ENCODE data around the gene ZNF22.
"Not testable (repeated sequence)": the region's sequence is repeated elsewhere in the genome, so short reads cannot be mapped to it uniquely, and the experiment has no call there.

ZNF22 gene

DNA sequence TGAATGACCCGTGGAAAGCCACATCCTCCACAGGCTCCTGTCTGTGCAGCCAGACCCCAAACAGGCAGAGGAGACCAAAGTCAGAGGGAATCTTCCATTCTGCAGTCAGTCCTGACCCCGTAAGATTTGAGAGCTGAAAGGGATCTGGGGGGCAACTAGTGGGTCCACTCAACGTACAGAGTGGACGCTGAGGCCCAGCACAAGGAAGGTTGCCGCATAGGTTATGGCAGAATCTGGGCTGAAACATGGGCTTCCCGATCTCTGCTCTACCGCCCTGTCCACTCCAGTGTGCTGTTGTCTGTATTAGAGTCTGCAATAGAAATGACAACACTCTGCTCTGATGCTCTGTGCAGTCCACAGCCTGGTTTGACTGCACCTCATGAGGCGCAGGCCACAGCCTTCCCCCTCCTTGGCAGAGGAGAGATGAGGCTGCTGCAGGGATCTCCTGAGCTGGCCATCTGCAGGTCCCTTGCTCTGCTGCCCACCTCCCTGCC, 7.9 kb upstream of the ZNF22 start:
- DNase-seq, result no peak

DNA sequence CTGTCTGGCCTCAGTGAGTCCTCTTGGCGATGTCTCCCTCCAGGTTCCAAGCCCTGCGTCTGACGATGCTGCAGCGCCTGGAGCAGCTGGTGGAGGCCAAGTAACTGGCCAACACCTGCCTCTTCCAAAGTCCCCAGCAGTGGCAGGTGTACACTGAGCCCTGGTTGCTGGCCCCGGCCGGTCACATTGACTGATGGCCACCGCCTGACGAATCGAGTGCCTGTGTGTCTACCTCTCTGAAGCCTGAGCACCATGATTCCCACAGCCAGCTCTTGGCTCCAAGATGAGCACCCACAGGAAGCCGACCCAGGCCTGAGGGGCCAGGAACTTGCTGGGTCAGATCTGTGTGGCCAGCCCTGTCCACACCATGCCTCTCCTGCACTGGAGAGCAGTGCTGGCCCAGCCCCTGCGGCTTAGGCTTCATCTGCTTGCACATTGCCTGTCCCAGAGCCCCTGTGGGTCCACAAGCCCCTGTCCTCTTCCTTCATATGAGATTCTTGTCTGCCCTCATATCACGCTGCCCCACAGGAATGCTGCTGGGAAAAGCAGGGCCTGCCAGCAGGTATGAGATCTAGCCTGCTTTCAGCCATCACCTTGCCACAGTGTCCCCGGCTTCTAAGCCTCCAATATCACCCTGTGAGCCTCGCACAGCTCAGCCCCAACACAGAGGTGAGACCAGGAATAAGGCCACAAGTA, 7.3 kb upstream of the ZNF22 start:
- DNase-seq, result no peak

DNA sequence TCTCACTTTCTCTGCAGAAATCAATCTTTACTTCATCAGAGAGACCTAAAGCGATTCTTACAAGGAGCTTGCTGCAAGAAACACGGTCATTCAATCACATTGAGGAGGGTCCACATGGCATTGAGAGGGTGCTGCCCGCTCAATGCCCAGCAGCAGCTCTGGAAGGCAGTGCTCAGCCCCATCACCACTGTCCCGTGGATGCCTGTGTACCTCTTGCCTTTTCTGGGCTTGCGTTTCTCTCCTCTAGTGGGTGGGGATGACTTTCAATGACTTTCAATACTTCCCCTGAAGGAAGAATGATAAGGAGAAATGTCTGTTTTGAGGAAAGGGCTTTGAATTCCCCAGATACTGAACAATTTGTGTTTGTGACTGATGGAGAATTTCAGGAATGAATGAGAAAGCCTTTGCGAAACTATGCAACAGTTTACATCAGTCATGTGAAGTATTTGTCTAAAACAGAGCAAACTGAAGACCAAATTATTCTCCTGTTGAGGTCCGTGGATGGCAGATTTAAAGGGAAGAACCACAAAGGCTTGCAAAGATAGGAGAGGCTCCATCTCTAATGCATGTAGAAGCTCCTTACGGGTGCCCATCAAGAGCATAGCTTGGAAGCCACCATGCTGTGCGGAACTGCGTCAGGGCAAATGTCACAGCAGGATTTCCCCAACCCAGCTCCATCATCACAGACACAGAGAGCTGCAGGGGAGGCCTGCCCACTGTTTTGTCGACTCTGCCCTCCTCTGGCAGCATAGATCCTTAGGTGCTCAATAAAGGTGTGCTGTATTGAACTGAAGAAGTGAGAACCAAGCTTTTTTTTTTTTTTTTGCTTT, 6.6 kb upstream of the ZNF22 start:
- no peak for DNase-seq

DNA sequence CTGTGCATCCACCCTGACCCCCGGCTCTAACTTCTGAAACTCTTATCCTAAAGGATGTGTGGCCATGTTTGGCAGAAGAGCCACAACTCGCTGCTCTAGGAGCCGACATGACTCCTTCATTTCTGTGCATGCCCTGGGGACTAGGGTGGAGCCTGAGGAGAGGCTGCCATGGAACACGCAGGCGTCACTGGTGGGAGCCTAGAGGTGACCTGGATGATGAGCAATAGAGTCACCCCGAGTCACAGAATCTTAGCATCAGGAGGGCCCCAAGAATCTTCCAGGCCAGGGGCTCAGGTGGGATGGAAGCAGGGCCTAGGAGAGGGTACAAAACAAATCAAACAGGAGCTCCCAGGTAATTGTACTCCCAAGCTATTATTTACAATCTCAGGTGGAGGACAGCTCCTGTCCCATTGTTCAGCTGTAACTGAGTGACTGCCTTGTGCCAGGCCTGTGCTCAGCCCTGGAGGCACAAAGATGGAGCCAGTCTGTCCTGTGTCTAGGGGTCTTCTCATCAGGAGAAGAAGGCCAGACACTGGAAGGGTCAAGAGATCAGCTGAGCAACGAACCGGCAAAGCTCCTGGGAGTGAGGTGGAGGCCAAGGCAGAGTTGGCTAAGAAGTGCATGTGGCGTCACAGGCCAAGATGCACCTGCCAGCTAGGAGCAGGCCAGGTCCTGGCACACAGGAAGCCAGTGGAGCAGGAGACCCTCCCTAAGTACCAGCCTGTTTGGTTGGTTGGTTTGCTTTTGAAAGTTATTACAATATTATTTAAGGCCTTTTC, 5.8 kb upstream of the ZNF22 start:
- DNase-seq, result no peak

DNA sequence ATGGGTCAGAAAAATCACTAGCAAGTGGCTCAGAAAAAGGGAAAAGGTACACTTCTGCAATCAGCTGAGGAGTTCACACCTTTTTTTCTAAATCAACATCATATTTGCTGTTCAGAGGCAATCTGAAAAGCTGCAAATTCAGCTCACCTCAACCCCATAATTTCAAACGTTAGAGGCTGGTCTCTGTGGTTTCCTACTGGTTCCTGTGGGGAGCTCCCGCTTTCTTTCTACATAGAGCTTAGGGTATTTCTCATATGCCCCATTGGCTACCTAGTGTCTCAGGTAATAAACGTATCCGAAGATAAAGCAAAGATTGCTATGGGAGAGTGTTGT, 5.2 kb upstream of the ZNF22 start:
- no peak for DNase-seq

DNA sequence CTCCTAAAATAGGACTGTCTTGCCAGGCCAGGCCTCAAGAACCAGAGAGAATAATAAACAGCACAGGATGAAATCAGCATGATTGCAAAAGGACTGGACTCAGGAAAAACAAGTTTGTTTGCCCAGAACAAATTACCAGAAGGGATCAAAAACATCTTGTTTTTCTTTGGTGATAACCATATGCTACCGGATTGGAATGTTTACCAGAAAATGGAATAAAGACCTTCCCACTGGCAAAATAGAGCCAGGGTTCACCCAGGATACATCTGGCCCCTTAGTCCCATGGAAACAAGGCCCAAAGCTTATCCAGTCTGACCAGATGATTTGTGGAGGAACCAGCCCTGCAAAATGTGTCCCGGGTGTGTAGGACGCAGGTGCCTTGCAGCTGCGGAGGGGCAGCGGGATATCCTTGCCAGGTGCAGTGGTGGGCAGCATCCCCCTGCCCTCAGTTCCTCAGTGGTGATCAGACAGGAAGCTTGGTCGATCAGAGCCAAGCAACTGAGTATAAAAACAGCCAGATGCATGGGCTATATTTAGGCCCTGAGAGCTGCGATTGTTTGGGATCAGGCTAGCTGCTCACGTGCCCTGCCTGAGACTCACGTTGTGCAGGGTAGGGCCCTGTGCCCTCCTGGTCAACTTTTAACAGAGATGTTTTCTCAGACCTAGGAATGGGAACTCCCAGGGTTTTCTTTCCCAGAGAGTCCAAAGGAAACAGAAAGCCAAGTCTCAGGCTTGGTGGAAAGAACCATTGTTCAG, 4.6 kb upstream of the ZNF22 start:
- DNase-seq, result no peak

DNA sequence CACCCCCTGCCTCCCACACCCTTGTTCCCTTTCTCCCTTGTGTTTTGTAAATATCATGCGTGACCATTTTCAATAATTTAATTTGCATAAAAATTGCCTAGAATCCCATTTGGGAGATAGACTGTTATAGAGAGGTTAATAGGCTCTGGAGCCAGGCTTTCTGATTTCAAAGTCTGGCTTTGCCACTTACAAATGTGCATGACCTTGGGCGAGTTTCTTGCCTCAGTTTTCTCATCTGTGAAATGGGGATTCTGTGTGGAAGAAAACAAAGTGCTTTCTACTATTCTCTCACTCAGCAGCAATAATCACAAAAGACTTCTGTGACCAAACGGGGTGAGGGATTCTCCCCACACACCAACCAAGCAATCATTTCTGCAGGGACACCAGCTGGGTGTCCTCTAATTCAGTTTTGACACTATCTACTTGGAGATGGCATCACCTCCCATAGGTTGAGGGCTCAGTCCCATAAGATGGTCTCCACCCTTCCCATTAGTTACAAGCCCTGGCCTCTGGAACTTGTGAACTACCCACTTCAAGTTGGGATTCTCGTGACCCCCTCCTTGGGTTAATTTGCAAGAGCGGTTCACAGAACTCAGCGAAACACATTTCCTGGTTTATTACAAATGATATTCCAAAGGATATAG, 3.5 kb upstream of the ZNF22 start:
- DNase-seq, result no peak

DNA sequence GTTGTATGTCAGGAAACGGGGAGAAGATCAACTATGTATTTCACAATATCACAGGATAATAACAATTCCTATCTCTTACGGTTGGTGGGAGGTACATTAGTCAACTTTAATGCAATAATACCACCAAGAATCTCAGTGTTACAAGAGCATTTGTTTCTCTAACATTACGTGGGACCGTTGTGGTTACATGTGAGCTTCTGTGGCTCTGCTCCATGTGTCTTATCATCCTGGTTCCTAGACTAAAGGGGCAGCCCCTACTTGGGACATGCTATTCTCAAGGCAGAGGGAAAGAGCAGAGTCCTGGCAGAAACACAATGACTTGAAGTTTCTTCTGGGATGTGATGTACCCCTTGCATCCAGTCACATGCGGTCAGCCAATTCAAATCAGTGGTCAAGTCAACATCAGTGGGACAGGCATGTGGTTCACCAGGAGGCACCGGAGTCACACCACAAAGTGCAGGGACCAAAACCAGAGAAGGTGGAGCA, 2.5 kb upstream of the ZNF22 start:
- no peak for DNase-seq

DNA sequence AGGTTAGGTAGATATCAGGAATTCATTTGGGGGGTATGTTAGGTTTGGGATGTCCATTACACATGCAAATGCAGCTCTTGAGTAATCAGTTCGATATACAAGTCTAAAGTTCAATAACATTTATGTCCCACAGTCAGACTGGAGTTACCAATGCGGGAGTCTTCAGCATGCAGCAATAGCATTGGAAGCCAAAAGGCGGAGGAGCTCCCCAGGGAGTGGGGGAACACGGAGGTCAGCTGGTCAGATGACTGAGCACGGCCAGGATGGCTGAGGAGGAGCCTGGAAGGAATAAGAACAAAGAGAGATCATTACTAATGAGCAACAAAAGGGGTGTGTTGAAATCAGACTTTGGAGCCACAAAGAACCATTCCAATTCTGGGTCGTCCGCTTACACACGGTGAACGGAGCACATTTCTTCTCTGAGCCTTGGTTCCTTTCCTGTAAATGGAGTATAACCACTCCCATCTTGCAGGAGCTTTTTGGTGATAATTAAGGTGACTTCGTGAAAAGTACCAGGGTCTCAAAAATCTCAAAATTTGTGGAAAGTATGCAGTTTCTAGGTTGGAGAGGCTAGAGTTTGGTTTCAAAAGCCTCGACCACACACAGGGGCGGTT, 478 bp upstream of the ZNF22 start:
- DNase-seq, result no peak

DNA sequence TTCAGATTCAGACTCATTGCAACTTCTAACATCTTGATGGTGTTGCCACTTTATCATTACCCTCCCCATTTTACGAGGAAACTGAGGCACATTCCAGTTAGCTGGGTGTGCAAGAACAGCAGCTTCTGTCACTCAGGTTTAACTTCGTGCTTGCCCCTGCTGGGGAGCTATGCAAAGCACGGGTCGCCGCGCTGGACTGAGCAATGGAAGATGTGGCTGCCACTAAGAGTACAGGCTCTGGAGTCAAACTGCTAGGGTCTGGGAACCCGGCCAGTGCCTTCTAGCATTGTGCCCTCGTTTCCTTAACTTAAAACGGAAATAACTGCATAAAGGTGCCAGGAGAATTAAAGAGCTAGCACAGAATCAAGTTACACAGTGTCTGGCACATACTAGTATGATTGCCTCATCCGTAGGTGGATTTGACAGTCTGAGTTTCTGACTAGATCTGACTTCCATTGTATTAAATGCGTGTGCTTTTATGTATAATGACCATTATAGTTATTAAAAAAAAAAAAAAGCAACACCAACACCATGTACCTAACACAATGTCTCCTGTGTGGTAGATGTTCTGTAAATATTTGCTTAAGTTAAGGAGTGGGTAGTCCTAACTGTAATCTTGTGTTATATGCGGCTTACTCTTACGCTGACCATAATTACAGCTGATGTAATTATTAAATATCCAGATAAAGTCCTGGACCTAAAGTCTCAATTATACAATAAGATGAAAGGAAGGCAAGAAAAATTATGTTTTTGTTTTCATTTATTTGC, 842 bp downstream of the ZNF22 start:
- peak; percentile 34 to 35 for DNase-seq

DNA sequence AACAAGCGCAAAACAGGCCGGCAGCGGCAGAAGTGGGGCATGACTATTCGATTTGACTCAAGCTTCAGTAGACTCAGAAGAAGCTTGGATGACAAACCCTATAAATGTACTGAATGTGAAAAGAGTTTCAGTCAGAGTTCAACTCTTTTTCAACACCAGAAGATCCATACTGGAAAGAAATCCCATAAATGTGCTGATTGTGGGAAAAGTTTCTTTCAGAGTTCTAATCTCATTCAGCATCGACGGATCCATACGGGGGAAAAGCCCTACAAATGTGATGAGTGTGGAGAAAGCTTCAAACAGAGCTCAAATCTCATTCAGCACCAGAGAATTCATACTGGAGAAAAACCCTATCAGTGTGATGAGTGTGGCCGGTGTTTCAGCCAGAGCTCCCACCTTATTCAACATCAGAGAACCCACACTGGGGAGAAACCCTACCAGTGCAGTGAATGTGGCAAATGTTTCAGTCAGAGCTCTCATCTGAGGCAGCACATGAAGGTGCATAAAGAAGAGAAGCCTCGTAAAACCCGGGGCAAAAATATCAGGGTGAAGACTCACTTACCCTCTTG, 2.8 kb downstream of the ZNF22 start:
- no peak for DNase-seq

DNA sequence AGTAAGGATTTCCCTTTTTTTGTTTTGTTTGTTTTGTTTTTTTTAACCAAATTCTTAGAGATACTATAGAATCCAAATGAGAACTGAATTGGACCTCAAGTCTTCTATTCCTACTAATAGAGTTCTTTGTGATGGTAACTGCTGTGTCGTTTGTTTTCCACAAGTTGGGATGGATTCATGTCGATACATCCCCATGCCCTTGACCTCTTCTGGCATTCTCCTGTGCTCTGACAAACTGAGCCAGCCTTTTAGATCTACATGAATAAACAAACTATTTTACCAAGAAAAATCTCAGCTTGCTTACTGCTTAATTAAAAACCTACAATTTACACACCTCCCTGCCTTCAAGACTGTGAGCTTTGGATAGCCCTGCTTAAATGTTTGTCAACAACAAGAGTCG, 3.9 kb downstream of the ZNF22 start:
- DNase-seq, result no peak

DNA sequence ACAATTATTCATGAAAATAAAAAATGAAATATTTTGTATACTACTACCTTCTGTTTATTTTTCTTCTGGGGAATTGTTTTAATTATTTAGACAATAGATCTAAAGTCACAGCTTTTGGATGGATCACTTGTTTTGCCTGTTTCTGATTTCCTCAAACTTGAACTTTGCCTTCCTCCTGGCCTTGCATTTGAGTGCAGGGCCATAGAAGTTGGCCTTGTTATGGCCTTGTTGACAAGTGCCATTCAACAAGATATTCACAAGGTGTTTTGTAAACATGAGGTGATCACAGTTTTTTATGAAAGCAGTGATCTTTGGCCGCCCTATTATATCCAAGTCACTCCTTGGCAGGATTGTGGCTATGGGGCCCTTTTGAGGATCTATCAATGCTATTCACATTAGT, 4.6 kb downstream of the ZNF22 start:
- no peak for DNase-seq

DNA sequence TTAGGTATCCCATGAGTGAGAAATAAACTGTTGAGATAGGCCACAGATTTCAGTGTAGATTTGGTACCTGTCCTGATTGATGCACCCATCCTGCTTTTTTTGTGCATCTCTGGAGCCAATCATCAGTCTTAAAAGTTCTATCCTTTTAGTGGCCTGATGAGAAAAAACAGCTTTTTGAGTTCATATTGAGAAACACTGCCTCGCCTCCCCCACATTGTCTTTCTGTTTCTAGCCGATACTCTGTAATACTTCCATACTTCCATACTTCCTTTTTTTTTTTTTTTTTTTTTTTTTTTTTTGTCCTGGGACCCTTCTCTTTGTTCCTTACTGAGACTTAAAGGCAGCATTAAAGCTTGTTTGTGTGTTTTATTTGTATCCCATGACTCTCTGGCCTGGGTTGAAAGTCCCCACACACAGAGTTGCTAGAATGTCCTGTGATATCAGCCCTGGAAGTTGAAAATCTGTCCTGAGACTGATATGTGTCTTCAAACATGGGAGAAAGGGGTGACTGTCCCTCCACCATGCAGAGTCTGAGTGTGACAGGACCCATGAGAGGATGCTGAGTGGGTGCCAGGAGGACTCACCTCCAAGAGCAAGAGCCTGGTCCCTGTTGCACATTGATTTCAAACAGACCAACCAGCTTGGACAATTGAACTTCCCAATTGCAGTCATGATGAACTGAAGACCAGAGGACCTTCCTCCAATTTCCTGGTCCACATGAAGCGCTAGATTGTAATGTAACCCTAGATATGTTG, 5.7 kb downstream of the ZNF22 start:
- DNase-seq, result no peak

DNA sequence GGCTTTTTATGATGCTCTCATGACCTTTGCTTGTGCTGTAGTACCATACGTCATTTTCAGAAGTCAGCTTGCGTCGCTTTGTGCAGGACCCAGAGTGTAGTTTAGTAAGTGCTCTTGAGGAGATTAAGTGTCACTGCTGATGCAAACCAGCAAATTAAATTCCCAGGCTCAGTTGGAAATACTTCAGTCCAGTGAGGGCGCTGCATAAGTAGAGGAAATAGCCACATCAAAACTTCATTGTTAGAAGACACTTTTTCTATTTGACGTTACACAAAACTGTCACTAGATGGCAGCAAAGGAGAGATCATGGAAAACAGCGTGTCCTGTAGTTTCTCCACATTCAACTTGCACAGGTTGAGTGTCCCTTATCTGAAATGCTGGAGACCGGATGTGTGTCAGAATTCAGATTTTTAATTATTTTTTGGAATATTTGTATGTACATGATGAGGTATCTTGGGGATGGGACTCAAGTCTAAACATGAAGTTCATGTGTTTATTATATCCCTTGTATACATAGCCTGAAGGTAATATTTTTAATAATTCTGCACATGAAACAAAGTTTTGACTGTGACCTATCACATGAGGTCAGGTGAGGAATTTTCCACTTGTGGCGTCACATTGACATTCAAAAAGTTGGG, 7.9 kb downstream of the ZNF22 start:
- no peak for DNase-seq

DNA sequence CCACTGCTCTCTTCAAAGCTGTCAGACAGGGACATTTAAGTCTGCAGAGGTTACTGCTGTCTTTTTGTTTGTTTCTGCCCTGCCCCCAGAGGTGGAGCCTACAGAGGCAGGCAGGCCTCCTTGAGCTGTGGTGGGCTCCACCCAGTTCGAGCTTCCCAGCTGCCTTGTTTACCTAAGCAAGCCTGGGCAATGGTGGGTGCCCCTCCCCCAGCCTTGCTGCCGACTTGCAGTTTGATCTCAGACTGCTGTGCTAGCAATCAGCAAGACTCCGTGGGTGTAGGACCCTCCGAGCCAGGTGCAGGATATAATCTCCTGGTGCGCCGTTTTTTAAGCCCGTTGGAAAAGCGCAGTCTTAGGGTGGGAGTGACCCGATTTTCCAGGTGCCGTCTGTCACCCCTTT, 13.8 kb downstream of the ZNF22 start:
- DNase-seq, result not testable (repeated sequence)

DNA sequence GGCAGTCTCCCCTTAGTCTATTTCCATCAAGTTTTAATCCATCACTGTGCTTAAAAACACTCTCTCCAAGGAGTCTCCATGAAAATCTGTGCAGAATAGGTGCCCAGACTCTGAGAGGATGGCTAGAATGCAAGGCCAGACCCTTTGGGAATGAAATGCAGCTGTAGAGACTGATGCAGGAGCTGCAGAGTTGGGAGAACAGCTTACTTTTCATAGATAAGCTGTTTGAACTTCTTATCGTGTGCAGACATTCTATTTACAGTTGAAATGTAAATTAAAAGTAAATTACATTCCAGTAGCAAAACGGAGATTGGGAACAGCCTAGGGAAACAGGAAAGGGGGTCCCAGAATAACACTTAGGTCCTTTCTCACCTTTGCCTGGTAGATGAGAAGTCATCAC, 14.9 kb downstream of the ZNF22 start:
- DNase-seq, result no peak

DNA sequence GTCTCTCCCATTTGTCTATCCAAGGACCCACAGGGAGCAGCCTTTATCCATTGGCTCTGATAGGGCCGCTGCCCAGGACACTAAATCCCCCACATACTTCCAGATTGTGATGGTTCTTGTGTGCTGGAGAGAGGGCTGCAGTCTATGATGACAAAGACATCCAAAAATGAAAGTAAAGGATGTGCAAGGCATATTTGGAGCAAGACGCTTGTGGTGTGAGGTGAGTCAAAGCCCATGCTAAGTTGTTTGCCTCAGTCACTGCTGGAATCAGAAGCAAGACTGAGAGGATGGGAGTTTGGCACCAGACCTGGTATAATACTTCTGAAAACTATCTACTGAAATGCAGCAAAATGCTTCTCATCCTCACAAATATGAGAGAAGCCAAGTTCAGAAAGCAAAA, 22.7 kb downstream of the ZNF22 start:
- no peak for DNase-seq

DNA sequence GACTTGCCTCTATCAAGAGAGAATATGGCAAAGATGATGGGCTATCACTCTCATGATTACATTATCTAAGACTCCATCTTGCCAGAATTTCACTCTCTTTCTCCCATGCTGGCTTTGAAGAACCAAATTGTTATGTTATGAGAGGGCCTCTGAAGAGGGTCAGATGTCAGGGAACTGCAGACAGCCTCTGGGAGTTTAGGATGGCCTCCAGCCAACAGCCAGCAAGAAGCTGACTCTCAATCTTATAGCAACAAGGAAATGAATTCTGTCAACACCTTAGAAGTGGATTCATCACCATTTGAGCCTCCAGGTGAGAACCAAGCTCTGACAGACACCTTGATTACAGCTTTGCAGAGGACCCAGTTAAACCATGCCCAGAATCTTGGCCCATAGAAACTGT, 33.6 kb downstream of the ZNF22 start:
- DNase-seq, result no peak
